Kasumi-1 (cell line): ENCODE data around the gene CANT1.
"Not testable (repeated sequence)": the region's sequence is repeated elsewhere in the genome, so short reads cannot be mapped to it uniquely, and the experiment has no call there.

Experiments used
- DNase-seq, 2 experiments: peaks; one replicate each; lab custom pipeline; 2025; lab: John Stamatoyannopoulos, UW

The CANT1 gene

DNA sequence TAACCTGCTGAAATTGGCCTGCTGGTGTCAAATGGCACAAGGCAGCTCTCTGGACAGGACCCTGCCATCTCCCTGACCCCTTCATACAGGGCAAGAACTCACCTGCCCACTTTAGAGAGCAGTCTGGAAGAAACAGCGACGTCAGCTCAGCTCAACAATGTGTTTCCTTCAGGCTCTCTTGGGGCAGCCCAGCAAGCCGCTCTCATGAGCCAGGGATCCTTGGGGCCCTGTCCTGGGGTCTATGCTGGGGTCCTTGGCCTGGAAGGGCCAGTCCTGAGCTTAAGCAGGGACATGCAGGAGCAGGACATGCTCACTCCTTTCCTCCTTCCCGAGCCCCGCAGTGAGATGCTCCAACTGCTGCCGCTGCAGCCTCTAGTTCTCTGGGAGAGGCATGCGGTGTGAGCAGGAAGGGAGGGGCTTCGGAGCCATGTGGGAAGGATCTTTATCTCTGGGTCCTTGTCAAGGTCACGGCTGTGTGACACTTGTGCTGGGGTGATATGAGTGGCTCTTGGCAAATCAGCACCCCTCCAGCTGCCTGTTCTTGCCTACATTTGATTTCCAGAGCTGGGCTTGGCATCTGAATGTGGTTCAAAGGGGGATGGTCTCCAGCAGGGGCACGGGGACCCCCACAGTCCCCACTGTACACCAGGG lies 17.8 kb upstream of the CANT1 start:
- DNase-seq: no peak

DNA sequence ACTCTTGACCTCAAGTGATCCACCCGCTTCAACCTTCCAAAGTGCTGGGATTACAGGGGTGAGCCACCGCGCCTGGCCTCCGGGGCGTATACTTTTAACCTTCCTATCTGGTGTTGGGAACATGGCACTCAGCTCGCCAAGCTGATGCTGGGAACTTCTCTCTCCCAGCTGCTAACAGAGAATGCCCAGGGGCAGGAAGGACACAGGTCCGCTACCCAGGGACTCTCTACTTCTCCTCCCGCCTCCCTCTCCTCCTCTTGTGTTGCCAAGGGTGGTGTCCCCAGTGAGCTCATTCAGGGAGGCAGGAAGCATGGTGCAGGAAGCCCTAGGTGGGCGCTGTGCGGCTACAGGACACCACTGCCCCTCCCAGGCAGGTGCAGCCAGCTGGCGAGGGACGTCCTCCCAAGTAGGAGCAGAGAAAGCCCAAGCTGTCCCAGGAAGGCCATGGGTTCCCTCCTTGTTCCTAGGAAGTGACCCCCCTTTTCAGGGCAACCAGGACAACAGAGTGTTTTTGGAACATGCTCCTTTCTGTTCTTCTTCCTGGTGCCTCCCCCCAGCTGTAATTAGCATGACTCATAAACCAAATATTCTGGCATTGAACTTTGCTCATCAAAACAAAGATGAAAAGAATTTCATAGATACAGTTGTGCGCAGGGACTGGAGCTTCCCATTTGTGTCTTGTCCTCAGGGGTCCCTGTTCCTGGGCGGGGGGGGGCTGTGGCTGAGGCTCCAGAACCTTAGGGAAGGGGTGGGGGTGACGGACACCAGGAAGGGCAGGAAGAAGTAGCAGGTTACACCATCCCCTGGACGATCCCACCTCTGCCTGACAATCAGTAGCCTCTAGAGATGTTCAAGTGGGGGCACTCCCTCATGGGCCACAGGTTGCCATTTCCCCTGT lies 17.1 kb upstream of the CANT1 start:
- no peak for DNase-seq

DNA sequence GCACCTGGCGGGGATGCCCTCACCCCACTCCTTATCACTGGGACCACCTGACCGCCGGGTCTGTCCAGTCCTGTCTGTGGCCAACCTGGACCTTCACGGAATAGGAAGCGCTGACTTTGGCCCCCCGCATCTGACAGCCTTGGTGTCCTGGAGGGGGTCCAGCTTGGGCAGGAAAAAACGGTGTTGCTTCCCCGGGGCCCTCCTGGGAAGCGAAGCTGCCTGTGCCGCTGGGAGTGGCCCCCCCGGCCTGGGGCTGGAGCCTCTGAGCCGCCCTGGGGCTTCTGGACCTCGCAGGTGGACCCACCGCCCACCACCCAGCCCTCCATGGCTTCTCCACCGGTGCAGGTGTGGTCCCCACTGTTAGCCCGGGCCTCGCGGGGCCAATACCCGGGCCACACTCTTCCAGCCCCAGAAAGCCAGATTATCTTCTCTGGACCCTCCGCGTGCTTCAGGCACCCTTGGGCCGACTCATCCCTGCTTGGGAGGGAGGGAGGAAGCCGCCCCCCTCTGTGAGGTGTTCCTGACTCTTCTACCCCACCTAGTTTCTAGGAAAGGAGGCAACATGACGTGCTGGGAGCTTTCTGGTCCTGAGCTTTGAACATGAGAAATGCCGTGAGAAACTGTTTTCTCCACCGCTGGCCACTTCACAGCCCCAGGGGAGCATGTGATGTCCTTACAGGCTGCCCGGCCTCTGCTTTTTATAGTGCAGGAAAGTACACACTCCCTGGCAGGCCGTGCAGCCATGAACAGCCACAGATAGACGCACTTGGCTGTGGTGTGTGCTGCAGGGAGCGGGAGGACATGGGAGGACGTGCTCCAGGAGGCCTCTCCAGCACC lies 15.6 kb upstream of the CANT1 start:
- DNase-seq: no peak

DNA sequence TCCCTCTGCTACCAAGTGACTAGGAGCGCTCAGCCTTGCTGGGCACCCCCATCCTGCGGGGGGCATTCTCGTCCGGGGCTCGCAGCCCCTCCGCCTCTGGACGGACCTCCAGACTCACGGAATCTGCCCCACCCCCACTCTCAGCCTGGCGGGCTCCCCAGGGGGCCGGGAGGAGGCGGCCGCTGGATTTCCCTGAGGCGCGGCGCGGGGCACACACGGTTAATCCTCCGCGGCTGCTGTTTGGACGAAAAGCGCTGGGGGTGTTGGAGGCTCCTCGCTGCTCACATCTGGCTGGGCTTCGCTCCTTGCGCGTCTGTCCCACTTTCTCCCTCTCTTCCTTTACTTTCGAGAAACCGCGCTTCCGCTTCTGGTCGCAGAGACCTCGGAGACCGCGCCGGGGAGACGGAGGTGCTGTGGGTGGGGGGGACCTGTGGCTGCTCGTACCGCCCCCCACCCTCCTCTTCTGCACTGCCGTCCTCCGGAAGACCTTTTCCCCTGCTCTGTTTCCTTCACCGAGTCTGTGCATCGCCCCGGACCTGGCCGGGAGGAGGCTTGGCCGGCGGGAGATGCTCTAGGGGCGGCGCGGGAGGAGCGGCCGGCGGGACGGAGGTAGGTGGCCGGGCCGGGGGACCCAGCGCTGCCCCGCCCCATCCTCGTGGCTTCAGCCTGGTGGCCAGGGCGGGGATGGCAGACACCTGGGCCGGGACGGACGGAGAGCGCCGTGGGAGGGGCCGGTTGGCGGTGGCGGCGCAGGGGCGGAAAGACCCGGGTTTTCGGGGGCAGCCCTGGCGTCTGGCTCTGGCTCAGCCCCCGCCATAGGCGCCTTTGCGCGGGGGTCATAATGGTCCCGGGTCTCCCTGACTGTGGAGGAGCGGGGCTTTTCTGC lies 14.6 kb upstream of the CANT1 start, which contains the start of gene C1QTNF1:
C1QTNF1 (plus strand) TSS at position 284 of the 886 bp plus-strand sequence. CDS start 19,800 bp downstream, outside the sequence.
- DNase-seq: peak; percentile 56 to 77

DNA sequence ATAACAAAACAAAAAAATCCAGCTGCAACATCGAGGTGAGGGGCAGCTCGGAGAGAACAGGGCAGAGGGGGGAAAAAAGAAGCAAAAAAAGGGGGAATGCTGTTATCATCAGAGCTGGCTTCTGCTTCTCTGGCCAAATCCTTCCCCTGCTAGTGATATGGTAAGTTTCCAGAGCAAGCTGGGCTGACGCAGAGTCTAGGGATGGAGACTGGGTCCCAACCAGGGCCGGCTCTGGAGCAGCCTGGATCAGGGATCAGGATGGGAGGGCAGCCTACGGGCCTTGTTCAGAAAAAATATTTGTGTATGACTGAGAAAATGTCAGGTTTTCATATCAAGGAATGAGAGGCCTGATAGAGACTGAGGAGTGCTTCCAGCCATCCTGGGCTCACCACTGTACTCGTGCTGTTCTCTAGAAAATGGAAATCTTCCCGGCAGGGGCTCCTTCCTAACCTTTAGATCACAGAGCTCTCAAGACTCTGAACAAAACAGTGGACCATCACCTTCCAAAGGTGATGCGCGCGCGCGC lies 13.7 kb upstream of the CANT1 start:
- DNase-seq: no peak

DNA sequence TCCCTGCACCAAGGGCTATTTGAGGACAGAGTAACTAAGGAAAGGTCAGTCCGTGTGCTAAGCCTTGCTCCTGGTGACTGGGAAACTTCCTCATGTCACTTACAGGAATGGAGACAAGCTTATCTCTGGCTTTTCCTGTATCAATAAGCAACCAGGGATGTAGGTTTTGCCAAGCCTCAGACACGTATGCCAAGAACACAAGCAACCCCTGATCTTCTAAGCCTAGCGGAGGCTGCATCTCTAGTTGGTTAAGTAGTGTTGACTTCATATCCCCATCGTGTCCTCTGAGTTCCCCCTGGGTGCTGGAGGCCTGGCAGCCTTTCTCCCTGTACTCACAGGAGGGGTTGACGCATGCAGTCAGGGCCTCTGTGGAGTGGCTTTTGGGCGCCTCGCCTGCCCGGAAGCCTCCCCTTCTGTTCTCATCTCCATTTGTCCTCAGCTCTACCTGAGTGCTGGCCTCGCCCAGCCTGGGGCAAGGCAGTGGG lies 13.0 kb upstream of the CANT1 start:
- DNase-seq: no peak

DNA sequence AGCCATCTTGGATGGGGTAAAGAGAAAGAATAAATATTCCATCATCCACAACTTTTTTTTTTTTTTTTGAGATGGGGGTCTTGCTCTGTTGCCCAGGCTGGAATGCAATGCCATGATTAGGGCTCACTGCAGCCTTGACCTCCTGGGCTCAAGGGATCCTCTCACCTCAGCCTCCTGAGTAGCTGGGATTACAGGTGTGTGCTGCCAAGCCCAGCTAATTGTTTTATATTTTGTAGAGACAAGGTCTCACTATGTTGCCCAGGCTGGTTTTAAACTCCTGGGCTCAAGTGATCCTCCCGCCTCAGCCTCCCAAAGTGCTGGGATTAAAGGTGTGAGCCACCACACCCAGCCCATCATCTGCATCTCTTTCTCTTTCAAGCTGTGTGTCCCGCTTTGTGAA lies 12.4 kb upstream of the CANT1 start:
- not testable (repeated sequence) for DNase-seq

DNA sequence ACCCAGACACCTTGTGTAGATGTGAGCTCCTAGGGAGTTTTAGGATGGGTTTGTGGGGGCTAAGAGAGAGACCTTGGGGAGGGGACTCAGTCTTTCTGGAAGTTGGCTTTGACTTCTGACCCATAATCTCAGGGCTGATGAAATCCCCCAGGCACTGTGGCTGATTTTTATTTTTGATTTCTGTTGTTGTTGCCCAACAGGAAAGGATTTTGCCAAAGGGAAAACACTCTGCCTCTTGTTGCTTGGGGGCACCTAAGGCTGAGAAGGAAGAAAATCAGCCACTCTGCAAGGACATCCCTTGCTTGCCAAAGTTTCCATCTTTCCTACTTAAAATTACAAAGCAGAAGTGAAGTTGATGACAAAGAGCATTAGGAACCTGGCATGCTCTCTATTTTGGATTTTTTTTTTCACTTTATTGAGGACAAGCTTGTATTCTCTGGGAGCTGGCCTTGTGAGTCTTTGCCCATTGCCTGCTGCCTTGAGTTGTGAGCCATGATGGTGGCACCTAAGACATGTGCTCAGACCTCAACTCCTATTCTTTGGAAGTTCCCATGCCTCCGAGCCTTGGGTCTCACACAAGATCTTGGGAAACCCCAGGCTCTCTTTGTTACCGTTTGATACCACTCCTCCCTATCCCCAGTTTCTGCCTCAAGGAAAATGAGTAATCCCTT lies 11.2 kb upstream of the CANT1 start:
- no peak for DNase-seq

DNA sequence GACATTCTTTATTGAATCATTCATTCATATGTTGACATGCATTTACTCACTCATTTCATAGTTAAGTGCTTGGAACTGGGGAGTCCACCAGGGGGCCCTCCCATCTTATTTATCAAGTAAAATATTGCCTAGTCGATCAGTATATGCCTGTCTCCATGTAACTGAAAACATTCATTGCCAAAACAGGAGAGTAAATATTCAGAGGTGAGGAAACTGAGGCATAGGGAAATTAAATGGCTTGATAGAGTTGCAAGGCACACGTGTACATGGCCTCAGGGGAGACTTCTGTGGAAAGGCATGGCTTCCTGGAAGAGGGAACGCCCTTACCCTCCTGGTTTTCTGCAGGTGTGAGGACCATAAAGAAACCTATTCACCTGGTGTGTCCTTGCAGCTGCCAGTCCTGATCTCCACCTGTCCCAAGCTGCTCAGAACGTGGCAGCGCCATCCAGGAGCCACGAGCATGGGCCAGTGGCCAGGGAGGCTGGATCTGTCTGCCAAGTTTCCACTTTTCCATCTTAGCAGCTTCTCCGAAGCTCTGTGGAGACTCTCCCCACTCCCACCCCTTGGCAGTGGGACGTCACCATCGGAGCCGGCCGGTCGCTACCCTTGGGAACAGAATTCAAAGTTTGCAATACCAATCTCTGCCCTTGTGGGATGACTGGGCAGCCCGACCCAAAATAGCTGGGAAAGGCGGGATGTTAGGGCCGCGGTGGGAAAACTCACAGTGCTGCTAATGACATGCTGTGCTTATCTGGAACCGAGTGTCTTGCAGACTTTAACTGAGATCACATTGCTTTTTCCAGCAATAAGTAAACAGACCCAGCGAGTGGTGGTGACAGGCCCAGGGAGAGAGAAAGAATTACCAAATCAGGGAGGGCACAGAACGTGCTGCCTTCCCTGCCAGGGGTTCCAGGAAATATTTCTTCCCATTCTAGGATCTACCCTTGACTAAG lies 10.3 kb upstream of the CANT1 start:
- DNase-seq: peak; percentile 82 to 85

DNA sequence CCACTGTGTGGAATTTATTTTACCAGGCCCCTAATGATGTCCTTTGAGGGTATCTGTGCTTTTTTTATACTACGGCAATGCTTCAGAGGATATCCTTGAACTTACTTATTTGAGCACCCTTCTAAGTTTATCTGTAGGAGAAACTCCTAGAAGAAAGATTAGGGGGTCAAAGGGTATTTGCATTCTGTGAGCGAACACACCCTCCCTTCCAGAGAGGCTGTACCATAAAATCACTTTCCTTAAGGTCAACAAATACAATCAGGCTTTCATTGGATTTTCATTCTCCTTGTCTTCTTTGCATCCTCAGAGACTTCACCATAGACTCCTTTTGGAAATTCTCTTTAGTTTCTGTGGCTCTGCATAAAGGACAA lies 9.7 kb upstream of the CANT1 start:
- DNase-seq: no peak

DNA sequence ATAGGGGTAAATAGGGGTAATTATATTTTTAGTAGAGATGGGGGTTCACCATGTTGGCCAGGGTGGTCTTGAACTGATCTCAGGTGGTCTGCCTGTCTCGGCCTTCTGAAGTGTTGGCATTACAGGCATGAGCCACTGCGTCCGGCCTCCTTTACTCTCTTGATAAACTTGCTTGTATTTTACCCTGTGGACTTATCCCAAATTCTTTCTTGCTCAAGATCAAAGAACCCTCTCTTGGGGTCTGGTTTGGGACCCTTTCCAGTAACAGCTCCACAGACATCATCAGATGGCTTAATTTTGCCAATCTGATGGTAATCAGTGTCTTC lies 8.8 kb upstream of the CANT1 start:
- DNase-seq: no peak

DNA sequence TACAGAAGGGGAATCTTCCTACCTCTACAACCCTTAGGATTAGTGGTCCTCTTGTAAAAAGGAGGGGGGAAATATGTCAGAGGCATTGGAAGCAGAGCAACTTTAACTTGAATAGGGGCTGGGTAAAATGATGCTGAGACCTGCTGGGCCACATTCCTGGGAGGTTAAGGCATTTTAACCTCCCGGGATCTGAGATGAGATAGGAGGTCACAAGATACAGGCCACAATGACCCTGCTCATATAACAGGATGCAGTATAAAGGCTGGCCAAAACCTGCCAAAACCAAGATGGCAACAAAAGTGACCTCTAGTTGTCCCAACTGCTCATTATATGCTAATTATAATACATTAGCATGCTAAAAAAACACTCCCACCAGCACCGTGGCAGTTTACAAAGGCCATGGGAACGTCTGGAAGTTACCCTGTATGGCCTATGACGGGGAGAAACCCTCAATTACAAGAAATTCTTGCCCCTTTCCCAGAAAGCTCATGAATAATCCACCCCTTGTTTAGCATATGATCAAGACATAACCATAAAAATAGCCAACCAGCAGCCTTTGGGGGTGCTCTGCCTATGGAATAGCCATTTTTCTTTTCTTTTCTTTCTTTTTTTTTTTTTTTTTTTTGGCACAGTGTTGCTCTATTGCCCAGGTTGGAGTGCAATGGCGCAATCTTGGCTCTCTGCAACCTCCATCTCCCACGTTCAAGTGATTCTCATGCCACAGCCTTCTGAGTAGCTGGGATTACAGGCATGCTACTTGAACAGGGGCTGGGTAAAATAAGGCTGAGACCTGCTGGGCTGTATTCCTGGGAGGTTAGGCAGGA lies 8.2 kb upstream of the CANT1 start:
- DNase-seq: no peak

DNA sequence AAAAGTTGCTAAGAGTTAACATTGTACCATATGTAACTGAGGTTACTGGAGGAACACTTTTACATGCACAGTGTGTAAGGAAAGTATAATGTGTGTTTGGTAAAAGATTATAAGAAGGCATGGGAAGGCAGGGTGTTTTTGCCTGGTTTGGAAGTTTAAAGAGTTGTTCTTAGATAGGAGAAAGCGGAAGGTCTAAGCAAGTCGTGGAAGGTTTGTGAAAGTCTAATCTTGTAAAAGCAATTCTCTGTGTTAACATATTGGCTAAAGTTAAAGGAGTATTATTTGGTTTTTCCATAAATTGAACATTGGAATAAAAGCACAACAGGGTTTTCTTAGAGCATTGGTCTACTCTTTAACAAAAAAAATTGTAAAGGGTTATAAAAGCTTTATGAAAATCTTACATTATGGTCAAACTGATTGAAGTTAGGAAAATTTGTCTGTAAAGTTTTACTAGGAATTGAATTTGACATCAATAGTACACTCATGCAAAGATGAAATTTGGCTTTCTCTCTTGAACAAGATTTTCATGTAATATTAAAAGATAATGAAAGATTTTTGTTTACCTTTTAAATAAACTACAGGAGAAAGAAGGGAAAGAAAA lies 4.7 kb upstream of the CANT1 start:
- no peak for DNase-seq

DNA sequence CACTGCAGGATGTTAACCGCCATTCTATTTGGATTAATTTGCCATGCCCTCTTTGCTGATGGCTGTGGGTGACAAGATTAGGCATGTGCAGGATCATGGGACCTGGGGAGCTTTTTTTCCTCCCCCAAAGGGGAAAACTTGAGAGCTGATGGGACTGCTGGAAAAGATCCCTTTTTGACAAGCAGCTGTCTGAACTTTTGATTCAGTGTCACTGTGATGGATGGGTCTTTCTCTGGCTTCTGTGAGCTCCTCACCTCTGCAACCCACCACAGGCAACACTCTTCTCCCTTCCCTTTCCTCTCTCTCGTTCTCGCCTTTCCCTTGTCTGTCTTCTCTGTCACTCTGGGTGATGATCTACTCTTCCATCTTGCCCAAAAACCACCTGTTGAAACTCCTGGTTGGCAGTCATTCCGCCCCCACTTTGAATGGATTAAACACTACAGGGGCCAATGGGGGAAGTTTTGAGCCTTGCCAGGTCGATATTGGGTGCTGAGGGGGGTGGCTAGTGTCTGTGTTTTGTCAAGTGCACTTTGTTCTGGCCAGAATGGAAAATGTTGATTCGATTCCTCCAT lies 3.1 kb upstream of the CANT1 start:
- no peak for DNase-seq

DNA sequence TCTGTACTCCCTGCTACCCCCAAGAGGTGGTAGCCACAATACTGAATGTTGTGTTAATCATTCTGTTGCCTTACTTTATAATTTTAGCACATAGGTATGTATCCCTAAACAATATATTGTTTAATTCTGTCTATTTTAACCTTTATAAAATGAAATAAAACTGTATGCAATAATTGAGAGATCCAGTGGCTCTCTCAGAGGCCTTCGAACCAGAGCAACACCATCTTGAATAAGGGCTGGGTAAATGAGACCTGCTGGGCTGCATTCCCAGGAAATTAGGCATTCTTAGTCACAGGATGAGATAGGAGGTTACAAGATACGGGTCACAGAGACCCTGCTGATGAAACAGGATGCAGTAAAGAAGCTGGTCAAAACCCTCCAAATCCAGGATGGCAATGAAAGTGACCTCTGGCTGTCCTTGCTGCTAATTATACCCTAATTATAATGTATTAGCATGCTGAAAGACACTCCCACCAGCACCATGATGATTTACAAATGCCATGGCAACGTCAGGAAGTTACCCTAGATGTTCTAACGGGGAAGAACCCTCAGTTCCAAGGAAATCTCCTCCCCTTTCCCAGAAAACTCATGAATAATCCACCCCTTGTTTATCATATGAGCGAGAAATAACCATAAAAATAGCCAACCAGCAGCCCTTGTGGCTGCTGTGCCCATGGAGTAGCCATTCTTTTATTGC lies 2.0 kb upstream of the CANT1 start:
- DNase-seq: no peak

DNA sequence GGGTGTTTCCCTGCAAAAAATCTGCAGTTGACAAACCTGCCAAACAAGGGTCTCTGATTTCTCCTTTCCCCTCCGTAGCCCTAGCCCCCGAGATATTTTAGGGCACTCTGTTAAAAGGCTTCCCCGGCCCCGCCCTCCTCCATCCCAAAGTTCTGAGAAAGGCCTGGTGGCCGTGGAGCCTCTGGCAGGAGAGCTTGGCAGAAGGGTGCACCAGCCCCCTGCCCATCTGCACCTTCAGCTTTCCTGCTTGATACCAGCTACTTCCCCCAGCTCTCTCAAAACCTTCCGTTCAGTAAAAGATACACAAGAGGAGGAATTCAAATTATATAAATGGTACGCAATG lies 711 bp upstream of the CANT1 start:
- no peak for DNase-seq

DNA sequence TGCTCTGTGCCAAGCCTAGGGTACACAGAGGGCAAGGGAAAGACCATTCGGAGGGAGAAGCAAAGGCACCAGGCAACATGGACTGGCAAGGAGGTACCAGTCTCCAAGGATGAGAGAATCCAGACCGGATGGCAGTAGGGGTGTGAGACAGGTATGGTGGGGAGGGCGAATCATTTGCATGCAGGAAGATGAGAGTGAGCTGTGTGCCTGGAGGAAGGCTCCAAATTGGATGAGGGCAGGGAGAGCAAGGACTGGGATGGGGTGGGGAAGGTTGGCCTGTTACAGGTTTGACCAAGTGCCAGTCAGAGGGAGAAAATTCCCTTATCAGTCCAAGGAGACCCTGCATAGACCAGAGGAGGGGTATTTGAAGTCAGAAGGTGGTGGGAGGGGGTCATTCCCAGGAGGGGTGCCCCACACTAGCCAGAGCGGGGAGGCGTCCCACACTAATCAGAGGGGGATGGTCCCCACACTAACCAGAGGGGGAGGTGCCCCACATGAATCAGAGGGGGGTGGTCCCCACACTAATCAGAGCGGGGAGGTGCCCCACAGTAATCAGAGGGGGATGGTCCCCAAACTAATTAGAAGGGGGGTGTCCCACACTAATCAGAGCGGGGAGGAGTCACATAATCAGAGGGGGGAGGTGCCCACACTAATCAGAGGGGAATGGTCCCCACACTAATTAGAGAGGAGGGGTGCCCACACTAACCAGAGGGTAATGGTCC lies 737 bp downstream of the CANT1 start:
- DNase-seq: no peak
